TTC549 (cell line): Measurements from ENCODE around the gene SUMO2.
"Not testable (repeated sequence)": the region's sequence is repeated elsewhere in the genome, so short reads cannot be mapped to it uniquely, and the experiment has no call there.

Experiments used
- FAIRE-seq: peaks from 2 replicates; lab custom pipeline; 2012; peaks lifted over from hg19 to GRCh38; lab: Jason Lieb, UNC

The SUMO2 gene

GRCh38 chr17:75144816-75145512 lies 37.8 kb downstream of the SUMO2 start:
- FAIRE-seq: no peak

- no peak for FAIRE-seq
Observed at GRCh38 chr17:75142236-75142971, 40.4 kb downstream of the SUMO2 start.

GRCh38 chr17:75138519-75138918 lies 44.2 kb downstream of the SUMO2 start:
- FAIRE-seq: no peak

- FAIRE-seq: not testable (repeated sequence)
Observed at GRCh38 chr17:75137762-75138161, 45.0 kb downstream of the SUMO2 start.

- FAIRE-seq: no peak
Observed at GRCh38 chr17:75135946-75136345, 46.8 kb downstream of the SUMO2 start.

GRCh38 chr17:75135452-75135851 lies 47.3 kb downstream of the SUMO2 start:
- no peak for FAIRE-seq

GRCh38 chr17:75133607-75134347 lies 49.0 kb downstream of the SUMO2 start:
- FAIRE-seq: not testable (repeated sequence)

GRCh38 chr17:75133001-75133400 lies 49.8 kb downstream of the SUMO2 start:
- no peak for FAIRE-seq

GRCh38 chr17:75132018-75133000 lies 50.5 kb downstream of the SUMO2 start:
- FAIRE-seq: not testable (repeated sequence)

GRCh38 chr17:75131278-75132017 lies 51.3 kb downstream of the SUMO2 start, which contains the start of gene NT5C:
TSS of gene NT5C (minus strand) at chr17:75131742. CDS start at chr17:75131707, 35 bp downstream.
- FAIRE-seq: no peak

GRCh38 chr17:75130632-75131277 lies 52.0 kb downstream of the SUMO2 start:
- FAIRE-seq: no peak

GRCh38 chr17:75130059-75130631 lies 52.6 kb downstream of the SUMO2 start:
- no peak for FAIRE-seq

GRCh38 chr17:75129576-75129975 lies 53.2 kb downstream of the SUMO2 start:
- FAIRE-seq: no peak

GRCh38 chr17:75128694-75129505 lies 53.9 kb downstream of the SUMO2 start:
- FAIRE-seq: no peak

GRCh38 chr17:75127936-75128335 lies 54.8 kb downstream of the SUMO2 start:
- FAIRE-seq: not testable (repeated sequence)

GRCh38 chr17:75126954-75127353 lies 55.8 kb downstream of the SUMO2 start:
- no peak for FAIRE-seq

- FAIRE-seq: no peak
Observed at GRCh38 chr17:75125984-75126383, 56.8 kb downstream of the SUMO2 start.

- FAIRE-seq: no peak
Observed at GRCh38 chr17:75124819-75125162, 58.0 kb downstream of the SUMO2 start.
